Measurements from ENCODE around the gene CRYAB.

CRYAB gene

DNA sequence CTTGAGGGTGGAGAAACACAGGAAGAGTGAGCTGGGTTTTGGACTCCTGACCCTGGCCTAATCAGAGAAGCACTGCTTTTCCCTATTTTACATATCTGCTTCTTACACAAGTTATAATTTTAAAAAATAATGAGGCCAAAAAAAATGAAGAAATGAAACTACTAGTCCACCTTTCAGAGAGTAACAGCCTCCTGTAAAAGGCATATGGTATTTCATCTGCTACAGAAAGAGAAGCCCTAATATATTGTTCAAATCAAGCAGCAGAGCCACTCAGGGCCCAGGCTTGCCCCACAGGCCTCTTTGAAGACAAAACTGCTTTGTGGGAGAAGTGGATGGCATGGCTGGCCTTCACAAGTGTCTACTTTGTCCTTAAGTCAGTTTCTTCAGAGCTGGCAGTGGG is 35.6 kb upstream of the CRYAB start:
- Histone ChIP-seq H3K4me1 (ENCODE audit: insufficient read depth, low read length) (no peaks in the 10 kb centered on the region), H3K36me3 (ENCODE audit: insufficient read depth, low read length) (no peaks in the 10 kb centered on the region), H3K9ac (ENCODE audit: low read depth, low read length) (no peak overlapping the region), H2AFZ (ENCODE audit: low read depth, low read length) (no peak overlapping the region), H3K27ac (ENCODE audit: low read length) (no peak overlapping the region), H4K20me1 (ENCODE audit: insufficient read depth, low read length) (no peaks in the 10 kb centered on the region), H3K4me3 (ENCODE audit: low read depth in 1 of 2, low read length in 2 of 2) (no peak overlapping the region), H3K27me3 (ENCODE audit: insufficient read depth, low read length, poor library complexity) (no peaks in the 10 kb centered on the region), H3K9me3 (ENCODE audit: insufficient read depth, low read length, severe bottlenecking) (no peaks in the 10 kb centered on the region), H3K4me2 (ENCODE audit: insufficient read depth, low read length) (no peak overlapping the region), H3K79me2 (ENCODE audit: insufficient read depth, low read length) (no peaks in the 10 kb centered on the region)
- ATAC-seq (ENCODE audit: insufficient read depth, low read depth) = no peak
- no peak for DNase-seq
- no peak for TF ChIP-seq CTCF (IDR thresholded peaks at IDR 0.05; ENCODE audit: borderline replicate concordance, extremely low read depth, low read length, poor library complexity, severe bottlenecking)
- TF ChIP-seq EZH2 (IDR thresholded peaks at IDR 0.05; ENCODE audit: borderline replicate concordance, low read depth, low read length, severe bottlenecking) = no peak

DNA sequence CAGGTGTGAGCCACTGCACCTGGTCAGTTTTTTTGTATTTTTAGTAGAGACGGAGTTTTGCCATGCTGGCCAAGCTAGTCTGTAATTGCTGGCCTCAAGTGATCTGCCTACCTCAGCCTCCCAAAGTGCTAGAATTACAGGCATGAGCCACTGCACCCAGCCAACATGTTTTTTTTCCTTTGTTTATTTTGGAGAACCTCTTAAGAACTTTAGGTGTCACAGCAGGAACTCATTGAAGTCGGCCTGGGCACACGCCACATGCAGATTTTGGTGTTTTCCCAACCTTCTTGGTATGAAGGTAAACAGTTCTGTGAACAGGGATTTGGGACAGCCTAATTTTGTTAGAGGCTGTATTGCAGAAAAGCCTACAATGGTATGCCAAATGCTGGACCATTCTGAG is 34.9 kb upstream of the CRYAB start:
- no peaks in the 10 kb centered on the region for H3K4me1 ChIP-seq (ENCODE audit: insufficient read depth, low read length)
- no peaks in the 10 kb centered on the region for H4K20me1 ChIP-seq (ENCODE audit: insufficient read depth, low read length)
- H3K27ac ChIP-seq (ENCODE audit: low read length) = no peak overlapping the region
- H3K9me3 ChIP-seq (ENCODE audit: insufficient read depth, low read length, severe bottlenecking) = no peaks in the 10 kb centered on the region
- H3K4me2 ChIP-seq (ENCODE audit: insufficient read depth, low read length) = no peak overlapping the region
- no peak overlapping the region for H3K4me3 ChIP-seq (ENCODE audit: low read depth in 1 of 2, low read length in 2 of 2)
- H3K27me3 ChIP-seq (ENCODE audit: insufficient read depth, low read length, poor library complexity) = no peaks in the 10 kb centered on the region
- H3K36me3 ChIP-seq (ENCODE audit: insufficient read depth, low read length) = no peaks in the 10 kb centered on the region
- DNase-seq = no peak
- TF ChIP-seq CTCF (IDR thresholded peaks at IDR 0.05; ENCODE audit: borderline replicate concordance, extremely low read depth, low read length, poor library complexity, severe bottlenecking) (no peak), EZH2 (IDR thresholded peaks at IDR 0.05; ENCODE audit: borderline replicate concordance, low read depth, low read length, severe bottlenecking) (no peak)
- no peak overlapping the region for H2AFZ ChIP-seq (ENCODE audit: low read depth, low read length)
- no peaks in the 10 kb centered on the region for H3K79me2 ChIP-seq (ENCODE audit: insufficient read depth, low read length)
- H3K9ac ChIP-seq (ENCODE audit: low read depth, low read length) = no peak overlapping the region
- ATAC-seq (ENCODE audit: insufficient read depth, low read depth) = no peak

DNA sequence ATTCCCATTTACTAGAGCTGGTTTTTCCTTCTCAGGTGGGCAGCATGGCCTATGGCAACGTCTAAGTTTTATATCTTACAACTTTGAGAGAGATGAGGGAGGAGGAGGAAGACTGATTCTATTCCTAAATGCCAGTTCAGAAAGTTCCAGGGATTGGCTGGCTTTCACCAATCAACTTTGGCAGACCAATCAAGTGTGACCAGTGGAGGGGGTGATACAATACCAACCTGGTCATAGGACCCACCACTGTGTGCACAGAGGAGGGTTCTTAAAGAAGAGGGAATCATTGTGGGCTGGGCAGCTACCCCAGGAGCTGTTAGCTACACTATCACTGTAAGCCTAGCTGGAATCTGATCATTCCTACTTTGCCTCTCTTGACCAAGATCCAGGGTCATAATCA is 33.6 kb upstream of the CRYAB start:
- Histone ChIP-seq H3K36me3 (ENCODE audit: insufficient read depth, low read length) (no peaks in the 10 kb centered on the region), H3K4me2 (ENCODE audit: insufficient read depth, low read length) (no peak overlapping the region), H3K4me3 (ENCODE audit: low read depth in 1 of 2, low read length in 2 of 2) (no peak overlapping the region), H3K9me3 (ENCODE audit: insufficient read depth, low read length, severe bottlenecking) (no peaks in the 10 kb centered on the region), H3K79me2 (ENCODE audit: insufficient read depth, low read length) (no peaks in the 10 kb centered on the region), H2AFZ (ENCODE audit: low read depth, low read length) (no peak overlapping the region), H3K9ac (ENCODE audit: low read depth, low read length) (no peak overlapping the region), H3K4me1 (ENCODE audit: insufficient read depth, low read length) (no peaks in the 10 kb centered on the region), H3K27ac (ENCODE audit: low read length) (no peak overlapping the region), H4K20me1 (ENCODE audit: insufficient read depth, low read length) (no peaks in the 10 kb centered on the region), H3K27me3 (ENCODE audit: insufficient read depth, low read length, poor library complexity) (no peaks in the 10 kb centered on the region)
- TF ChIP-seq CTCF (IDR thresholded peaks at IDR 0.05; ENCODE audit: borderline replicate concordance, extremely low read depth, low read length, poor library complexity, severe bottlenecking) (no peak), EZH2 (IDR thresholded peaks at IDR 0.05; ENCODE audit: borderline replicate concordance, low read depth, low read length, severe bottlenecking) (no peak)
- DNase-seq = no peak
- no peak for ATAC-seq (ENCODE audit: insufficient read depth, low read depth)

DNA sequence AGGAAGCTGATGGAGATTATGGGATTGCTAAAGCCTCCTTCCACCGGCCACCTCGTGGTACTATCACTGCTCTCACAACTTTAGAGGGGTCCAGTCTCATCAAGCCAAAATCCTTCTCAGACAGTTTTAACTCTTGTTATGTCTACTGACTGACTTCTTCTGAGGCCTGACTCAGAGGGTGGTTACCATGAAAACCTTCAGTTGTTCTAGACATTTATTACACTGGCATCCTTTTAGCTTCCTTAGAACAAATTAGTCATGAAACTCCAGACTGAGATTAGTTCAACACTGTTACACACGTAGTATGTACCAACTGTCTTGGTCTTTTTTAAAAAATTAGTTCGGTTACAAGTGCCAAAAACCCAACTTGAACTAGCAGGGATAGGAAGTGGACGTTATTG is 33.1 kb upstream of the CRYAB start:
- H3K9ac ChIP-seq (ENCODE audit: low read depth, low read length) = no peak overlapping the region
- no peak for DNase-seq
- no peak for TF ChIP-seq EZH2 (IDR thresholded peaks at IDR 0.05; ENCODE audit: borderline replicate concordance, low read depth, low read length, severe bottlenecking)
- no peak for TF ChIP-seq CTCF (IDR thresholded peaks at IDR 0.05; ENCODE audit: borderline replicate concordance, extremely low read depth, low read length, poor library complexity, severe bottlenecking)
- no peak overlapping the region for H3K27ac ChIP-seq (ENCODE audit: low read length)
- no peak for ATAC-seq (ENCODE audit: insufficient read depth, low read depth)
- no peak overlapping the region for H3K4me3 ChIP-seq (ENCODE audit: low read depth in 1 of 2, low read length in 2 of 2)
- no peaks in the 10 kb centered on the region for H3K79me2 ChIP-seq (ENCODE audit: insufficient read depth, low read length)
- H3K9me3 ChIP-seq (ENCODE audit: insufficient read depth, low read length, severe bottlenecking) = no peaks in the 10 kb centered on the region
- no peak overlapping the region for H3K4me2 ChIP-seq (ENCODE audit: insufficient read depth, low read length)
- no peak overlapping the region for H2AFZ ChIP-seq (ENCODE audit: low read depth, low read length)
- H3K36me3 ChIP-seq (ENCODE audit: insufficient read depth, low read length) = no peaks in the 10 kb centered on the region
- H3K27me3 ChIP-seq (ENCODE audit: insufficient read depth, low read length, poor library complexity) = no peaks in the 10 kb centered on the region
- H3K4me1 ChIP-seq (ENCODE audit: insufficient read depth, low read length) = no peaks in the 10 kb centered on the region
- no peaks in the 10 kb centered on the region for H4K20me1 ChIP-seq (ENCODE audit: insufficient read depth, low read length)

Data from DND-41 (cell line).